Endothelial cell of umbilical vein (primary cell): Measurements from ENCODE around the gene GPR176. TPM values are rescaled to one million over a fixed set of nuclear protein-coding genes. Genes with fewer than 3 reads are reported as not detected.

Experiments used
- BruUV-seq: library from RNA; stranded (reverse); fragments of 400-500 nt; replicated peaks from 2 replicates; lab custom pipeline; 2021; lab: Mats Ljungman, UMichigan
- CTCF ChIA-PET: fragments of 300-600, 350-600 bp; sonication (Branson Sonifier 250); formaldehyde crosslinking; loops from one replicate; lab custom pipeline; 2021; ENCODE audit warnings: antibody characterized with exemption, inconsistent platforms; lab: Charles Lee
- POLR2A ChIA-PET: fragments of 300-600, 350-600 bp; sonication (Branson Sonifier 250); formaldehyde crosslinking; loops from one replicate; lab custom pipeline; 2021; ENCODE audit warnings: antibody characterized with exemption, inconsistent platforms; lab: Charles Lee
- DNase-seq: peaks from one replicate; pipeline ENCODE4 v3.0.0-alpha.2; 2011; ENCODE audit warnings: low read depth, low spot score
- FAIRE-seq: peaks from 2 replicates; lab custom pipeline; 2011; peaks lifted over from hg19 to GRCh38; lab: Jason Lieb, UNC
- H2AFZ ChIP-seq: 2 replicates; pipeline ENCODE4 v1.6.0; 2012; ENCODE audit warnings: low read depth, low read length, control low read depth, inconsistent platforms
- H3K27ac ChIP-seq: 2 replicates; pipeline ENCODE4 v1.5.1; 2011; ENCODE audit warnings: low read depth, mild to moderate bottlenecking, control low read depth, low read length, moderate library complexity; ENCODE audit not compliant: insufficient read depth
- H3K27me3 ChIP-seq, 2 experiments: 2 replicates each; pipeline versions ENCODE4 v1.6.0 to v1.6.1; 2011; ENCODE audit warnings: low read length in 2 of 2, mixed read lengths in 1 of 2; ENCODE audit not compliant: control insufficient read depth in 2 of 2, insufficient read depth in 2 of 2
- H3K36me3 ChIP-seq, 2 experiments: 2 replicates in 1 of 2; 3 replicates in 1 of 2; pipeline ENCODE4 v1.5.1; 2011; ENCODE audit warnings: low read length in 2 of 2, mild to moderate bottlenecking in 1 of 2, moderate library complexity in 1 of 2; ENCODE audit not compliant: control insufficient read depth in 2 of 2, insufficient read depth in 2 of 2; ENCODE audit errors: extremely low read depth in 1 of 2
- H3K4me1 ChIP-seq: 3 replicates; pipeline ENCODE4 v1.5.1; 2011; ENCODE audit warnings: mild to moderate bottlenecking, low read length; ENCODE audit not compliant: control insufficient read depth, insufficient read depth; ENCODE audit errors: extremely low read depth
- H3K4me2 ChIP-seq: 2 replicates; pipeline ENCODE4 v1.6.1; 2011; ENCODE audit warnings: low read length, control low read depth, mixed read lengths; ENCODE audit not compliant: insufficient read depth
- H3K4me3 ChIP-seq, 3 experiments: fragments of 200-600 bp in 1 of 3; sonication (generic), shearing (Covaris generic) in 1 of 3; replicated peaks in 1 of 3; 2 replicates each; pipeline ENCODE4 v1.5.1; 2011 to 2016; ENCODE audit warnings: control low read depth in 3 of 3, low read length in 3 of 3, mild to moderate bottlenecking in 2 of 3, inconsistent platforms in 1 of 3, low read depth in 1 of 3, moderate library complexity in 1 of 3; ENCODE audit not compliant: insufficient read depth in 1 of 3
- H3K79me2 ChIP-seq: 2 replicates; pipeline ENCODE4 v1.6.0; 2012; ENCODE audit warnings: low read length, inconsistent platforms; ENCODE audit not compliant: control insufficient read depth, insufficient read depth
- H3K9ac ChIP-seq: replicated peaks from 2 replicates; pipeline ENCODE3; 2011; ENCODE audit warnings: low read length, control low read depth; ENCODE audit not compliant: insufficient read depth; ENCODE audit errors: extremely low read depth
- H3K9me1 ChIP-seq: replicated peaks from 3 replicates; pipeline ENCODE4 v1.6.0; 2011; ENCODE audit warnings: mild to moderate bottlenecking, low read length; ENCODE audit not compliant: control insufficient read depth, insufficient read depth; ENCODE audit errors: extremely low read depth
- H3K9me3 ChIP-seq: replicated peaks from 2 replicates; pipeline ENCODE4 v1.5.1; 2012; ENCODE audit warnings: low read length, inconsistent platforms; ENCODE audit not compliant: control insufficient read depth, insufficient read depth
- H4K20me1 ChIP-seq: replicated peaks from 2 replicates; pipeline ENCODE3; 2011; ENCODE audit warnings: mild to moderate bottlenecking, low read length; ENCODE audit not compliant: control insufficient read depth, insufficient read depth; ENCODE audit errors: extremely low read depth
- CTCF ChIP-seq, 2 donors: IDR thresholded peaks; 1 replicate in 1 of 2; 2 replicates in 1 of 2; pipeline ENCODE4 v1.5.1; 2011; ENCODE audit warnings: low read length in 2 of 2, mild to moderate bottlenecking in 2 of 2, moderate library complexity in 2 of 2, control low read depth in 1 of 2, inconsistent platforms in 1 of 2, low read depth in 1 of 2; ENCODE audit not compliant: insufficient read depth in 1 of 2; ENCODE audit errors: extremely low read depth in 1 of 2
- EZH2 ChIP-seq: IDR thresholded peaks from 2 replicates; pipeline ENCODE4 v1.6.1; 2012; ENCODE audit warnings: borderline replicate concordance, low read depth, mild to moderate bottlenecking, moderate library complexity, low read length, inconsistent platforms; ENCODE audit not compliant: severe bottlenecking
- FOS ChIP-seq: IDR thresholded peaks from 2 replicates; pipeline ENCODE4 v1.6.1; 2011; ENCODE audit warnings: mild to moderate bottlenecking, low read length, moderate library complexity, borderline replicate concordance; ENCODE audit not compliant: insufficient read depth
- GATA2 ChIP-seq: IDR thresholded peaks from 2 replicates; pipeline ENCODE4 v1.7.0; 2011; ENCODE audit warnings: low read depth, mild to moderate bottlenecking, moderate library complexity, mixed read lengths, low read length; ENCODE audit not compliant: insufficient read length, insufficient read depth
- JUN ChIP-seq: IDR thresholded peaks from 2 replicates; pipeline ENCODE4 v1.6.1; 2011; ENCODE audit warnings: borderline replicate concordance, low read depth; ENCODE audit not compliant: insufficient read length, insufficient read depth
- MYC ChIP-seq: IDR thresholded peaks from one replicate; pipeline ENCODE4 v1.6.1; 2011; ENCODE audit warnings: mild to moderate bottlenecking, low read depth, low read length
- POLR2A ChIP-seq: IDR thresholded peaks from 2 replicates; pipeline ENCODE4 v1.6.1; 2012; ENCODE audit warnings: low read depth, mild to moderate bottlenecking, control low read depth, low read length
- POLR2AphosphoS5 ChIP-seq: IDR thresholded peaks from 2 replicates; pipeline ENCODE4 v1.6.1; 2012; ENCODE audit warnings: low read depth, mild to moderate bottlenecking, control low read depth, low read length, moderate library complexity; ENCODE audit not compliant: insufficient read depth
- dilution Hi-C: fragments of 300-500 bp; cut with MboI; formaldehyde crosslinking; loops from one replicate; pipeline ENCODE4 v1.15.0; 2019; ENCODE audit warnings: low sequenced_read_pairs; ENCODE audit not compliant: extremely low pct_ligation_motif_present
- intact Hi-C: fragments of 100-400 bp; cut with micrococcal nuclease; formaldehyde crosslinking; loops from one replicate; pipeline ENCODE4 v1.10.0; 2022
- polyA plus RNA-seq, 4 experiments: library from polyadenylated mRNA; depleted of rRNA in 3 of 4; stranded (reverse) in 3 of 4; unstranded in 1 of 4; fragments of >200 nt; gene quantifications; 2 replicates each; pipeline versions ENCODE4 v1.2.1 to v1.2.3, GENCODE V29; 2011 to 2012; ENCODE audit warnings: missing spikeins in 1 of 4
- total RNA-seq: library from RNA; stranded (reverse); gene quantifications from 2 replicates; pipeline ENCODE4 v1.2.3, GENCODE V29; 2021
- TF ChIP-seq, protein P1 (sequence below): IDR thresholded peaks from 2 replicates; pipeline ENCODE4 v1.6.1; 2011; ENCODE audit not compliant: insufficient read depth, insufficient read length

GPR176 gene
- total and polyA plus RNA-seq, 2 donors (not counting 3 experiments of a cell fraction or from before 2014, with no cell fraction given), result 35.3 to 68.7 TPM

DNA sequence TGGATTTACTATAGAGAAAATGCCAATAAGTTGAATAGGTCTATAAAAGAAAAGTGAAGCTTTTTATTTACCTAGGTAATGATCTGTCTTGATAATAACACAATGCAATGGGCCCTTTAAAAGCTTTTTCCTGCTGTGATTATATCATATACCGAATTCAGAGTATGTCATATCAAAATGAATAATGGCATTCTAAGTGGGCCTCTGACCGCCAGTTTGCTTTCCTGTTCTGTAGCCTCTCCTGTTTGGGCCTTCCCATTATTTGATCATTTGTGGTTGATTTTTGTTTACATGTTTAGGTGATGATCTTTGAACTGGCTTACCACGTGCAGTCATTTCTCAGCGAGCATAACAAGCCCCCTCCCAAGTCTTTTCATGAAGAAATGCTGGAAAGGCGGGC is 28.8 kb upstream of the GPR176 start:
- Histone ChIP-seq H3K79me2 (no peaks in the 10 kb centered on the region), H3K9me3 (no peaks in the 10 kb centered on the region), H3K9ac (no peak overlapping the region), H3K27ac (no peak overlapping the region), H4K20me1 (no peaks in the 10 kb centered on the region), H2AFZ (no peak overlapping the region), H3K9me1 (no peaks in the 10 kb centered on the region), H3K4me1 (no peaks in the 10 kb centered on the region), H3K36me3 (peaks cover 25 to 26% of the 10 kb centered on the region in 2 experiments), H3K4me2 (no peak overlapping the region), H3K4me3 (no peak overlapping the region), H3K27me3 (no peaks in the 10 kb centered on the region)
- intact Hi-C loops, result no loop called here
- ChIA-PET CTCF (interaction anchor here (0.9 to 3.1 kb wide), 3 partner anchors 13 to 361 kb away, joined by 3 to 16 read pairs (median 3); no protein-coding TSS in a partner anchor), POLR2A (no interaction called here)
- TF ChIP-seq POLR2AphosphoS5, result no peak
- no peak for TF ChIP-seq GATA2
- no peak for TF ChIP-seq JUN
- no peak for TF ChIP-seq FOS
- no peak for TF ChIP-seq EZH2
- TF ChIP-seq CTCF (IDR thresholded peaks at IDR 0.05; ENCODE audit: extremely low read depth in 1 of 2, insufficient read depth in 1 of 2, low read depth in 1 of 2, low read length in 2 of 2), result no peak
- TF ChIP-seq, protein P1, sequence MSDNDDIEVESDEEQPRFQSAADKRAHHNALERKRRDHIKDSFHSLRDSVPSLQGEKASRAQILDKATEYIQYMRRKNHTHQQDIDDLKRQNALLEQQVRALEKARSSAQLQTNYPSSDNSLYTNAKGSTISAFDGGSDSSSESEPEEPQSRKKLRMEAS, result no peak
- no peak for TF ChIP-seq POLR2A
- no peak for TF ChIP-seq MYC
- FAIRE-seq (no peak), DNase-seq (no peak)
- dilution Hi-C loops, result no loop called here
- BruUV-seq, result no TSS peak
